OCI-M2 (cell line): ENCODE results near the gene LAMA3.
"Not testable (repeated sequence)": the region's sequence is repeated elsewhere in the genome, so short reads cannot be mapped to it uniquely, and the experiment has no call there.

Experiments used
- DNase-seq: peaks from one replicate; lab custom pipeline; 2025; ENCODE audit not compliant: unreplicated experiment; lab: John Stamatoyannopoulos, UW

The LAMA3 gene

GRCh38 chr18:23725827-23726661 lies 36.8 kb downstream of the LAMA3 start:
- no peak for DNase-seq

GRCh38 chr18:23727707-23728493 lies 38.6 kb downstream of the LAMA3 start:
- DNase-seq = no peak

- DNase-seq = no peak
Observed at GRCh38 chr18:23730857-23731256, 41.6 kb downstream of the LAMA3 start.

DNA sequence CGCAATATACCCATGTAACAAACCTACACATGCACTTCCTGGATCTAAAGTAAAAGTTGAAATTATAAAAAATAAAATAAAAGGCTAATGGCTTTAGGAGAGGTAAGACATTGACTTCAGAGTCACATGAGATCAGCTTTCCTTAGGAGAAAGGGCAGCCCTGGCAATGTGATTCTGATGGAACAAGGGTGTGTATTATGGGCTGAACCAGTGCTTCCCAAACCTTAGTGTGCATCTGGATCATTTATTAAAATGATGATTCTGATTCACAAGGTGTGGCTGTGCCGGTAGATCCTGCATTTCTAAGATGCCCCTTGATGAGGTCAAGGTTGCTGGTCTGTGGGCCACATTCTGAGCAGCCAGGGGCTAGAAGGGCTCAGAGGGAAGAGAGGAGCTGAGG lies 42.6 kb downstream of the LAMA3 start:
- DNase-seq = no peak

DNA sequence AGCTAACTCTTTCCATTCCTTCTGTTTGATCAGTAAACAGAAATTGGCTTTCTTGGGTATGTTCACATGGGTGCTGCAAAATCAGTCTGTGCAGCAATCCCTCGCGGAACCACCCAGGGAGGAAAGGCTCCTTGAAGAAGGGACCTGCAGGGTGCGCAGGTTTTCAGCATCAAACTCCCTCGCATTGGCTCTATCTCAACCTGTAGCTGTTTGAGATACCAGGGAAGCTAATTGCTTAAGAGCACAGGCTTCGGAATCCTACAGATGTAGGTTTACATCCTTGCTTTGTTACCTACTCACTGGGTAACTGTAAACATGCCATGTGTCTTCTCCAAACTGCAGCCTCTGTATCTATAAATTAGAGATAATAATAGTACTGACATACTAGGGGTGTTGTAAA lies 43.2 kb downstream of the LAMA3 start:
- no peak for DNase-seq

- not testable (repeated sequence) for DNase-seq
Observed at GRCh38 chr18:23733265-23733664, 44.0 kb downstream of the LAMA3 start.

- no peak for DNase-seq
Observed at GRCh38 chr18:23733895-23734294, 44.6 kb downstream of the LAMA3 start.

GRCh38 chr18:23735021-23735464 lies 45.8 kb downstream of the LAMA3 start:
- no peak for DNase-seq

DNA sequence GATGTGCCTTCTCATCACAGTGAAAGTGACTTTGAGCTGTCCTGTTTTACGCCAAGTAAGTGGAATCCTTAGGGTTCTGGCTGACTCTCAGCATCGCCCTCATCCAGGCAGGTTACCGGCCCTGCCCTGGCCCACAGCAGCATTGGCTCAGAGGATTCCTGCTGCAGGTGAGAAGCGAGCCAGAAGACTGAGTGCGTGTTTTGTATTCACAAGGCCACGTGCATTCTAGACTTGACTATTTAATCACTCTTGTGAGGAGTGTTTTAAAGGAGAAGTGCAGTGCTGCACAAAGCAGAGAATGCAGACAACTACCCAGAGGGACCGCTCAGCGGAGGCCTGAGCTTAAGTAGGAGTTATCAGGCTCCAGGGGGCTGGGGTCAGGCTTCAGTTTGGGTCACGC lies 48.3 kb downstream of the LAMA3 start:
- no peak for DNase-seq

DNA sequence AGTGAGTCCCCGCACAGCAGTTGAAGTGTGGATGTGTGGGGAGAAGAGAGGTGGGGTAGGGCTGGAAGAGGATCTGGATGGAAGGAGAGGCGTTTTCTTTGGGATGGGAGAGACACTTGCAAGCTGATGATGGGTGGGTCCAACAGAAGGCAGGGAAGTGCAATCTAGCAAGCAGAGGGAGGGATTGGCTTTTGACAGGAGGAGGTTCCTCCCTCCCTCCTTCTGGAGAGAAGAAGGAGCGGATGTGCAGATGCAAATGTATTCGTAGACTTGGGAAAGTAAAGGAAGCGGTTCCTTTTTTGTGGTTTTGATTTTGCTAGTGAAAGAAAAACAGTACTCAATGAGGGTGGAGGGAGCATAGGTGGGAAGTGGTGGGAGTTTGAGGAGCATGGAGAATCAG lies 48.9 kb downstream of the LAMA3 start:
- no peak for DNase-seq

- no peak for DNase-seq
Observed at GRCh38 chr18:23738575-23738974, 49.3 kb downstream of the LAMA3 start.

- no peak for DNase-seq
Observed at GRCh38 chr18:23740105-23740830, 51.0 kb downstream of the LAMA3 start.

DNA sequence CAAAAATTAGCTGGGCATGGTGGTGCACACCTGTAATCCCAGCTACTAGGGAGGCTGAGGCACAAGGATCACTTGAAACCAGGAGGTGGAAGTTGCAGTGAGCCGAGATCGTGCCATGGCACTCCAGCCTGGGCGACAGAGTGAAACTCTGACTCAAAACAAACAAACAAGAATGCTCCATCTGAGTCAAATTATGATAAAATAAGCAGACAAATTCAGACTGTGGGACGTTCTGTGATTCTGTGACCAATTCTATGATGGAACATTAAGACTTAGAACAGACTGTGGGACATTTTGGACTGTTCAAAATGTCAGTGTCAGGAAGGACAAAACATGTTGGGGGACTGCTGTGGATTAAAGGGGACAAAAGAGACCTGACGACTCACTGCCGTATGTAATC lies 52.7 kb downstream of the LAMA3 start:
- DNase-seq = not testable (repeated sequence)

GRCh38 chr18:23743733-23744333 lies 54.6 kb downstream of the LAMA3 start:
- no peak for DNase-seq

GRCh38 chr18:23745366-23745765 lies 56.1 kb downstream of the LAMA3 start:
- no peak for DNase-seq

DNA sequence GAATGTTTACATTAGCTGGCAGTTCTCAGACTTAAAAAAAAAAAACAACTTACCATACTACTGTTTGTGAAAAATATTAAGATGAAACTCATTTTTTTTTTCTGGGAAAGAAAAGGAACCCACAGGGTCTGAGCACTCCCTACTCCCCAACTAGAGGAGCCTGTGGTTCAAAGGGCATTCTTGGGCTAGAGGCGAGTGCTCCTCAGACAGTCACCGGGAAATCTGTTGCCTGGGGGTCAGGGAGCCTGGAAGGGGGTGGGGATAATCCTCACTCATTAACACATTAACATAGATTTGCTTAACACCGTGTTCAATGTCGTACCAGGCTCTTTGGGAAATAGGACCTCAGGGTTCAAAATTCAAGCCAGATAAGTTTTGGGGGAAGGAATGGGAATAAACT lies 57.6 kb downstream of the LAMA3 start:
- DNase-seq = no peak

DNA sequence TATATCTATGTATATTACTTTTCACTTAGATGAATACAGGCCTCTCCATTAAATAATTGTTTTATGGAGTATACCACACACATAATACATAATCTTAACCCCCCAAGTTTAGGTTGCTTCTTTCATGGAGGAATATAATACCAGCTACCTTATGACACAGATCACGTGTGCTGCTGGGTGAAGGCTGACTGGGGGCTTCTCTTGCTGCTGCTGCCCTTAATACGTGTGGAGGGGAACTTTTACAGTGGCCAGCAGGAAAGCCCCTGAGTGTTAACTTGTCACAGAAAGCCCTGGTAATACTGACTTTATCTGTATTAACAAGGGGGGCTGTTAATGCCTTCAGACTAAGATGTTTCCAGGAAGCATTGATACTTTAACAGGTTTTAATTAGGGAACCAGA lies 63.1 kb downstream of the LAMA3 start:
- no peak for DNase-seq

DNA sequence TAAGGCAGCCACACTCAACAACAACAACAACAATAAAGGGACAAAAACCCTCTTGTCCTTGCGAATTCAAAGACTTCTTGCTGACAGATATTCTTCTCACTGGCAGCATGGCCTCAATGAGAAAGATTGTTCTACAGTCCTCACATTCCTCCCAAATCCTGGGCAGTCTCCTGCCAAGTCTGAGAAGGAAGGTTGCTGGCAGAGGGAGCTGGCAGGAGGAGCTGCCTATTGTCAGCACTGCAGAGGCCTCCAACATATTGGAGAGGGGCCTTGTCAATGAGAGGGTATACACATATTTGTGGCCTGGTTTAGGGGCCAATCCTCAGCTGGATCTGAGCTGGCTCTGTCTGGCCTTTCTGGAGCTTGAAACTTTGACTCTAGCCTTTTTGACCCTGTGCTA lies 63.5 kb downstream of the LAMA3 start:
- no peak for DNase-seq

- no peak for DNase-seq
Observed at GRCh38 chr18:23756590-23757436, 67.6 kb downstream of the LAMA3 start.

GRCh38 chr18:23757437-23757733 lies 68.1 kb downstream of the LAMA3 start:
- DNase-seq = no peak
